Hematopoietic multipotent progenitor cell treated with erythropoietin and hydrocortisone succinate and interleukin-3 and kit ligand, for 8 days (in vitro differentiated cells): ENCODE results near the gene CFAP99.
A peak's percentile ranks its signal among the peaks of the same experiment; 100 is the strongest.

Source experiments
- DNase-seq: peaks from one replicate; pipeline ENCODE4 v3.0.0-alpha.2; 2015

CFAP99 gene

GRCh38 chr4:2432004-2432403, 13.2 kb downstream of the CFAP99 start:
- DNase-seq = no peak

GRCh38 chr4:2432991-2433530, 14.3 kb downstream of the CFAP99 start:
- DNase-seq = peak; percentile 51

- DNase-seq = no peak
Measured at GRCh38 chr4:2433609-2434350, 15.0 kb downstream of the CFAP99 start.

GRCh38 chr4:2434420-2434819, 15.7 kb downstream of the CFAP99 start:
- DNase-seq = no peak

- DNase-seq = no peak
Measured at GRCh38 chr4:2436301-2436700, 17.5 kb downstream of the CFAP99 start.

- DNase-seq = no peak
Measured at GRCh38 chr4:2436761-2437474, 18.2 kb downstream of the CFAP99 start.

- DNase-seq = no peak
Measured at GRCh38 chr4:2437475-2438215, 18.9 kb downstream of the CFAP99 start.

- DNase-seq = no peak
Measured at GRCh38 chr4:2438822-2439718, 20.3 kb downstream of the CFAP99 start.

GRCh38 chr4:2441393-2442174, 22.8 kb downstream of the CFAP99 start:
- DNase-seq = peak; percentile 83

- no peak for DNase-seq
Measured at GRCh38 chr4:2442175-2442993, 23.6 kb downstream of the CFAP99 start.

- no peak for DNase-seq
Measured at GRCh38 chr4:2443061-2443730, 24.4 kb downstream of the CFAP99 start.

- DNase-seq = peak; percentile 23
Measured at GRCh38 chr4:2443956-2444740, 25.4 kb downstream of the CFAP99 start.

GRCh38 chr4:2445130-2445529, 26.4 kb downstream of the CFAP99 start:
- DNase-seq = no peak

- no peak for DNase-seq
Measured at GRCh38 chr4:2445571-2445970, 26.8 kb downstream of the CFAP99 start.

GRCh38 chr4:2446656-2447564, 28.2 kb downstream of the CFAP99 start:
- no peak for DNase-seq

GRCh38 chr4:2448589-2448988, 29.8 kb downstream of the CFAP99 start:
- DNase-seq = no peak

GRCh38 chr4:2449051-2449450, 30.3 kb downstream of the CFAP99 start:
- DNase-seq = no peak
